HG03095 (cell line): ENCODE measurements around the gene SYNDIG1.
"Not testable (repeated sequence)": the region's sequence is repeated elsewhere in the genome, so short reads cannot be mapped to it uniquely, and the experiment has no call there.

Experiments
- ATAC-seq: cut with Tn5 transposase; IDR thresholded peaks from one replicate; pipeline ENCODE4 v1.9.1; 2021; ENCODE audit warnings: moderate library complexity; ENCODE audit not compliant: unreplicated experiment

SYNDIG1 gene

DNA sequence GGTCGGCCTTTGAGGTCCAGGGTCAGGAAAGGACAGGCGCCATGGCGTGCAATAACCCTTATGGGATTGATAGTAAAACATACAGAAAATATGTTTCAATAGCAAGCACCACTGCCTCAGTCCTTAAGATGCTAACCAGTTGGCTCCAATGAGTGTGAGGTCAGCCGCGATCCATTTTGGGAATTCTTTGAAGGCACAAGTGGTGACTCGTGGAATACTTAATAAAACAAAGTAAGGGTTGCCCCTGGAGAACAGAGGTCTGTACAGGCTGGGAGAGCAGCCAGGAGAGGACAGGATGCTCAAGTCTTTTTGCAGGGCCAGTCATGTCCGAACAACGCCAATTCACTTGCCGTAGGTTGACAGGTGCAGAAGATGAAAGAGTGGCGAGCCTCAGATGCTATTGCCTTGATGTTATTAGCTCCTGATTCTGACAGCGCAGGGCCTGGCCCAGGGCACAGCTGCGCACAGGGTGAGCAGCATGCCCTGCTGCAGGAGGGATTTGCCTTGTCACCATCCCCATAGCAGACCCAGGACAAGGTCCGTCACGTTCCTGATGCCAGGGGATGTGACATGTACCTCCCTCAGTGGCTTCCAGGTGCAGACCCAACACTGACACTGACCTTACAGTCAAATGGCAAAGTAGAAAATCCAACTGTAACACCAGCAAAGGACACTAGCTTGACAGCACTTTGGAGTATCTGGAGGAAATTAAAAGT is 21.8 kb downstream of the SYNDIG1 start:
- no peak for ATAC-seq

DNA sequence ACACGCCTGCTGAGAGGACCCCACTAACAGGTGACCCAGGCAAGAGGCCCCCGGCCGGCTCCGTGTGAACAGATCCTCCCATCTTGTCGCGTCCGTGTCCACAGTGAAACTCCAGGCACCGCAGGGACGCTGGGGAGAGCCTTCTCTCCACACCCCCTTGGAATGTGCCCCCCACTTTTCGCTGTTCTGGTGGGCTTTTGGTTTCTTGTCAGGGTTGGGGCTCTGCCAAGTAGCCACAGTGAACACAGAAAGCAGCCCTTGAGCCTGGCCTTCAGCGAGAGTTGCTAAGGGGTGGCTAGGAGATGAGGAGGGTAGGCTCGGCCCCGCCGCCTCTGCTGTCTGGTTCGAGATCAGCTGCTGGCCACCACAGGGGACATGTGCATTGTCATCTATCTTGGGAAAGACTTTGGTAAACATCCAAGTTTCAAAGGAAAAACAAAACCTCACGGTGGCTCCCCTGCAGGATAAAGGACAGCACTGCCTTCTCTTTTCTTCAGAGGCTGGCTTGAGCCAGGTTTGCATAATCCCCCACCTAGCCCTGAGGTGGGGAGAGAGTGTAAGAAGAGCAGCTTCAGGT is 22.7 kb downstream of the SYNDIG1 start:
- ATAC-seq: no peak

- ATAC-seq: no peak
Measured at GRCh38 chr20:24492698-24493097, 23.3 kb downstream of the SYNDIG1 start.

DNA sequence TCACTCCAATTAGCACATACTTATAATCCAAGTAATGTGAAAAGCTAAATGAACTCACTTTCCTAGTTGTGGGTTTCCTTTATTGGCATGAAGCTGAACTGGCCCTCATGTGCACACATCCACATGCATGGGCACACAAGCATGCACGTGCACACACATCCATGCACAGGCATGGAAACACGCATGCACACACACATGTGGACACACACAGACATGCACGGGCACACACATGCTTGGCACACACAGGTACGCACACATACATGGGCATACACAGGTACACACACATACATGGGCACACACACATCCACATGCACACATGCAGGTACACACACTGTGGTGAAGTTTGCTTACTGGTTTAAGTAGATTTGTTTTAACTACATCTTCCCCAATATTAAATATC is 23.8 kb downstream of the SYNDIG1 start:
- no peak for ATAC-seq

DNA sequence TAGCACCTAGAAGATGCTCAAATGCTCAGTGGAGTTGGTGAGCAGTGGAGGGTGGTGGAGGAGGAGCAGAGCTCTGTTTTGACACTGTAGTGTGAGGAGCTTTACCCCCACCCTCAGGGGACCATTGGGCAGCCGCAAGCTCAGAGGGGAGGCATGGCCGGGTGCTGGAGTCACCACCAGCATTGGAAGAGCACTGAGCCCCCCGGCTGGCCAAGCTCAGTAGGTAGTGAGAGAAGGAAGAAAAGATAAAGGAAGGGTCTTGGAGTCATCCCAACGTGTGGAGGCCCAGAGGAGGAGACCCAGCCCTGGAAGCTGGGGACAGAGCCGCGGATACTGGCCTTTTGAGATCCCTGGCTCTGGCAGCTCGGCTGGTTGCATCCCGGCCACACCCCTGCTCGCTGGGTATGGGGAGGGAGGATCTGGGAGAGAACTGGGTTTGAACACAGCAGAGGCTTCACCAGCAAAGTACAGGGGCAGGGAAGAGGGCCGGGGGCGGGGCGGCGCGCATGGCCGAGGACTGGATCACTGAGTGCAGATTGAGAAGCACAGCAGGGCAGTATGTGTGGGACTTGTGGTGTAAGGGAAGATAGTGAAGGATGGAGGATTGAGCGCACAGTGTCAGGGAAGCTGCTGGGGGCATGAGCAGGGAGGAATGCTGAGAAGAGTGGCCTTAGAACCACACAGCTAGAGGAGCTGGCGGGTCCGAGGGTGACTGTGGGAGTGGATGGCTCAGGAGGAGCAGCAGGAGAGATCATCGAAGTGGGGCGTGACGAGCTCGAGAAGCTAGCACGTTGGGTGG is 24.4 kb downstream of the SYNDIG1 start:
- ATAC-seq: no peak

GRCh38 chr20:24494460-24494920 is 25.1 kb downstream of the SYNDIG1 start:
- ATAC-seq: no peak

DNA sequence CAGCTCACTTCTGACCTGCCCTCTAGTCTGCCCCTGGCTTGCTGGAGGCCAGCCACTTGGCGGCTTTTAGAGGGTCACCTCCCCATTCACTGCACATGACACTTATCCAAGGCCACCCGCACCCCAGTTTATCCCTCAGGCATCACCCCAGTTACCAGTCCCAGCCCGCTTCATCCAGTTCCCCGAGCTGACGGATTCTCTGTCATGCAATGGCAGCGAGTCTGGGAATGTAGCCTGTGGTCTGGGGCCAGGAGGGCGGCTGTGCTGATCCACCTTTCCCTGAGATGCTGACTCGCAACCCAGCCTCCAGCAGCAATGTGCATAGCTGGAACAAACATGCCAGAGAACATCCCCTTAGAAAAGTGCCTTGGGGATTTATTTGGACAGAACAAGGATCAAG is 25.8 kb downstream of the SYNDIG1 start:
- no peak for ATAC-seq

GRCh38 chr20:24497851-24498250 is 28.4 kb downstream of the SYNDIG1 start:
- ATAC-seq: no peak

DNA sequence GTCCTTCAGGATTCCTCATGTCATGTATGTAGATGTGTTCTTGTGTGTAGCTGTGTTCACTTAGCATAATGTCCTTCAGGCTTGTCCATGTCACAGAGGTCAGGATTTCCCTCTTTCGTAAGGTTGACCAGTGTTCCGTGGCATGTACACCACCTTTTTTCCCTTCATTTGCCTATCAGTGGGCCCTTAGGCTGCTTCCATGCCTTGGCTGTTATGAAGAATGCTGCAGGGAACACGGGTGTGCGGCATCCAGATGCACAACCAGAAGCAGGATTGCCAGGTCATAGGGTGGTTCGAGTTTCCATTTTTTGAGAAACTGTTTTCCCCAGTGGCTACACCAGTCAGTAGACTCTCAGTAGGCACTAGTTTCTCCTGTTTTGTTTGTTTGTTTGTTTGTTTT is 29.2 kb downstream of the SYNDIG1 start:
- ATAC-seq: no peak

DNA sequence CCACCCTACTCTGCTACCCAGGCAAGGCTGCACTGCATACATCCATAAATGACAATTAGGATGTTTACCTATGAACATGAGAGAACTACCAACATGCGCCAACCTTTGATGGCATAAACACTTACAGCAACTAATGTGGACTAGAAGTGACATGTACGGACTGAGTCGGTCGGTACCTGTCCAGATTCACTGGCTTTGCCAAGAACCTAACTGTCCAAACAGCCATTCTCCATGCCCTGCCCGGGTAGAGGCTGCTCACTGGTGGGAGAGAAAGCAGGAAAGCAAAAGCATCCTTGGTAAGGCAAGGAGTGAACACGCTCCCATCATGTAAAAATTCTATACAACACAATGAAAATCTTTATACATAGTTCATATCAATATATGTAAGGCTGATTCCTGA is 30.0 kb downstream of the SYNDIG1 start:
- no peak for ATAC-seq

DNA sequence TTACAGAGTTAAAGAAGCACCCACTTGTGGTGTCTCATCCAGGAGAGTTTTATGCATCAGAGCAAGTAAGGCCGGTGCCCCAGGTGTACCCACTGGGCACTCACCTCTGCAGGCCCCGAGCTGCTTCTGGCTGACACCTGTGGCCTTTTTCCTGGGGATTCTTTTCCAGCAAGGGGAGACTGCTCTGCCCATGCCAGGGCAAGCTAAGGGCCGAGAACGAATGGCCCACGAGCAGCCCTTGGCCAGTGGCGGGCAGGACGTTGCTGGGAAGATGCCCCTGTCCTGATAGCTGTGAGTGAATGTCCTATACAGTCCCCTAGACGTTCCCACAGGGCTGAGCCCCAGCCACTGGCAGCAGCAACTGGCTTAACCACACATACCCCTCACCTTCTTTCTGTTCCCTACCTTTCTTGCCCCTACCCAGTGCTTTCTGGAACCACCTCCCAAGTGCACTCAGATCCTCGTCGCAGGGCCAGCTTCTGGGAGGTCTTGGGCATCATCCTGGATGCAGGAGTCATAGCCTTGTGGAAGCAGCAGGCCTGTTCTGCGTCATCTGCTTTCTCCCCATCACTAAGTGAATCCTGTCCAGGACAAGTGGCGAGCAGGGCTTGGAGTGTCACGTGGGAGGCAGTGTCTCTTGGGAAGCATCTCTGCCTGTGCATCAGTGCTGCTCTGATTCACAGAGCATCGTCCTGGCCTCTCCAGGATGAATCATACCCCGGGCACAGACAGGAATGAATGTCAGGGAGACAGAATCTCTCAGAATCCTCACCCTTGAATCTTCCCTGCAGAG is 32.5 kb downstream of the SYNDIG1 start:
- no peak for ATAC-seq

DNA sequence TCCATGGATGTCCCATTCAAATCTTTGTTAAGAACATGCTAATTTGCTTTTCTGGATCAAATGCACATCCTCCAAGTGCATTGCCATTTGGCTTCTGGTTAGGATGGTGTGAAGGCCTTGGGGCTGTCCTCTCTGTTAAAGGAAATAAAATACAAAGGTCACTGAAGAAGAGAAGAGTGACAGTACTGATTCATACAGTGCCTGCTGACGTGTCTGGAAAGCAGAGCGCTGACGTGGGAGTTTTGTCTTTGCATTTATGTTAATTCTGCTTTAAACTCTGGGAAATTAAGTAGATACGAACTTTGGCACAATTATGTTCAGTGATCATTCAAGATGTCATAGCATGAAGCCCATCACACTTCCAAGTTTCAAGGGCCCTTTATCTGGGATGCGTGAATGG is 33.2 kb downstream of the SYNDIG1 start:
- ATAC-seq: no peak

- no peak for ATAC-seq
Measured at GRCh38 chr20:24503352-24503931, 34.0 kb downstream of the SYNDIG1 start.

DNA sequence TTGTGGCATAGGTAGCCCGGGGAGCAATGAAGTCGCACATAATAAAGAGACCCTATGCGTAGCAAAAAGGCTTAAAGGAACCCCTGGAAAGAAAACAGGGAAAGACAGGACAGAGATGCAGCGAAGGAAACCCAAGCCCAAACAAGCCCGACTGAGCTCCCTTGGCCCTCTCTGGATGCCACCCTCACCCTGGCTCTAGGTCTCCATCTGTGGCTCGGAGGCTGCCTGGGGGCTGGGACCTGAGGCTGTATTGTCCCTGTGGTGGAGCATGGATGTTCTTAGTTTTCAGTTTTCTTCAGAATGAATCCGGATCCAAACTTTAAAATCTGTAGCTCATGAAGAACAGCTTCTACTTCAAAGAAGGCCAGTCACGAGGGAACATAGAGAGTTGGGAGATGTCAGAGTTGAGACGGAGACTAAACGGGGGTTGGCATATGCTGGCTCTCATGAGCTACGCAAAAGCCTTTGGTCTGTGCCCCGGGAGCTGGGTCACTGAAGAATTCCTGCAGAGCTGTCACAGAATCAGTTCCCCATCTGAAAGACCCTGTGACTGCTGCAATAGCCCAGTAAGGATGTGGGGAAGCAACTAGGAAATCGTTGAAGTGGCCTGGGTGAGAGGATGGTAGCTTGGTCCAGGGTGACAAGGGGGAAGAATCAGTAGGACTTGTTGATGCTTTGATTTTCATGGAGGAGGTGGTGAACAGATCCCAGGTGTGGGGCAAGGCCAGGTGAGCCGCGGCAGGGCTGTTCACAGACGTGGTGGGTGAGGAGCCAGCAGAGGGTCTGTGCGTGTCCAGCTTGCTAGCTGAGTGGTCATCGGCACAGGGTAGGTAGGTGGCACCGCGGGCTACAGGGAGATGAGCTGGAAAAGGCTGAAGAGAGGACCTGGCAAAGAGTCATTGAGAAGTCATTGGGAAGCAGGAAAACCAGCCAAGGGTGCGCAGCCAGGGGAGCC is 35.2 kb downstream of the SYNDIG1 start:
- no peak for ATAC-seq

- no peak for ATAC-seq
Measured at GRCh38 chr20:24506146-24506545, 36.7 kb downstream of the SYNDIG1 start.

DNA sequence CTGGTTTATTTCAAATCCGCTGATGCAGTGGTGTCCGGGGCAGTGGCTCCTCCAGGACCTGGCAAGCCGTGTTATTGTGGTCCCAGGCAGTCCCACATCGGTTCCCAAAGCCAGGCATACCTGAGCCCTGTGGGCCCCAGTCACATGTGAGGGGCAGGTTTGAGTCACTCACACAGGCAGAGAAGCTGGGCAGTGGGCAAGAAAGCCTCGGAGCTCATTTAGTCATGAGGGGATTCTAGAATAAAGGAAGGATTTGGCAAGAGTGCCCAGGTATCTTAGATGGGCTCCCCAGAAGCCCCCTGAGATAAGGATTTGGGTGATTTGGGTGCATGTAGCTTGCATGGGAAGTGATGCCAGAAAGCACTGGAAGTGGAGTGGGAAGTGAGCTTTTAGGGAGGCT is 37.3 kb downstream of the SYNDIG1 start:
- ATAC-seq: no peak

- ATAC-seq: no peak
Measured at GRCh38 chr20:24507182-24507853, 37.9 kb downstream of the SYNDIG1 start.

DNA sequence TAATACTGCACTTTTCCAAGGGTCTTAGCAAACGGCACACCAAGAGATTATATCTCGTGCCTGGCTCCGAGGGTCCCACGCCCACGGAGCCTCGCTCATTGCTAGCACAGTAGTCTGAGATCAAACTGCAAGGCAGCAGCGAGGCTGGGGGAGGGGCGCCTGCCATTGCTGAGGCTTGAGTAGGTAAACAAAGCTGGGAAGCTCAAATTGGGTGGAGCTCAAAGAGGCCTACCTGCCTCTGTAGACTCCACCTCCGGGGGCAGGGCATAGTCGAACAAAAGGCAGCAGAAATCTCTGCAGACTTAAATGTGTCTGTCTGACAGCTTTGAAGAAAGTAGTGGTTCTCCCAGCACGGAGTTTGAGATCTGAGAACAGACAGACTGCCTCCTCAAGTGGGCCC is 43.0 kb downstream of the SYNDIG1 start:
- not testable (repeated sequence) for ATAC-seq

GRCh38 chr20:24518515-24518914 is 49.1 kb downstream of the SYNDIG1 start:
- ATAC-seq: no peak
